KMS-11 (cell line): ENCODE data around the gene GRAMD1A.
"Not testable (repeated sequence)": the region's sequence is repeated elsewhere in the genome, so short reads cannot be mapped to it uniquely, and the experiment has no call there.

Experiments used
- H2AFZ ChIP-seq: fragments of 200-600 bp; sonication (generic); 2 replicates; pipeline ENCODE4 v1.6.1; 2016; ENCODE audit warnings: antibody characterized with exemption, mixed run types, low read depth
- H3K27ac ChIP-seq: fragments of 200-600 bp; sonication (generic); 2 replicates; pipeline ENCODE4 v1.6.1; 2016; ENCODE audit warnings: mild to moderate bottlenecking, mixed run types
- H3K27me3 ChIP-seq: fragments of 200-600 bp; sonication (generic); 2 replicates; pipeline ENCODE4 v1.6.1; 2017; ENCODE audit warnings: mild to moderate bottlenecking, low read depth, mixed run types, moderate library complexity; ENCODE audit not compliant: insufficient read depth
- H3K36me3 ChIP-seq: fragments of 200-600 bp; sonication (generic); 2 replicates; pipeline ENCODE4 v1.6.1; 2017; ENCODE audit warnings: mild to moderate bottlenecking, mixed run types; ENCODE audit not compliant: insufficient read depth
- H3K4me1 ChIP-seq: fragments of 200-600 bp; sonication (generic); 2 replicates; pipeline ENCODE4 v1.6.1; 2016; ENCODE audit warnings: mild to moderate bottlenecking, low read depth, mixed run types; ENCODE audit not compliant: poor library complexity, severe bottlenecking
- H3K4me2 ChIP-seq: fragments of 200-600 bp; sonication (generic); 2 replicates; pipeline ENCODE4 v1.7.0; 2016; ENCODE audit warnings: mild to moderate bottlenecking, mixed run types
- H3K4me3 ChIP-seq: fragments of 200-600 bp; sonication (generic); IDR thresholded peaks from 2 replicates; pipeline ENCODE4 v1.6.1; 2017; ENCODE audit warnings: low read depth, low read length, mixed read lengths; ENCODE audit not compliant: insufficient read depth
- H3K79me2 ChIP-seq: fragments of 200-600 bp; sonication (generic); 2 replicates; pipeline ENCODE4 v1.6.1; 2016; ENCODE audit warnings: low read depth, mixed run types; ENCODE audit not compliant: insufficient read depth
- H3K9ac ChIP-seq: fragments of 200-600 bp; sonication (generic); 2 replicates; pipeline ENCODE4 v1.6.1; 2016; ENCODE audit warnings: mild to moderate bottlenecking, mixed run types
- H4K20me1 ChIP-seq: fragments of 200-600 bp; sonication (generic); 2 replicates; pipeline ENCODE4 v1.6.1; 2016; ENCODE audit warnings: mild to moderate bottlenecking, mixed run types; ENCODE audit not compliant: insufficient read depth
- TF ChIP-seq, protein P1 (sequence below): fragments of 200-600 bp; sonication (generic); conservative IDR thresholded peaks from 2 replicates; pipeline ENCODE4 v1.6.1; 2017; ENCODE audit warnings: low read depth, mild to moderate bottlenecking, antibody characterized with exemption, low read length, moderate library complexity, mixed read lengths

Gene GRAMD1A

DNA sequence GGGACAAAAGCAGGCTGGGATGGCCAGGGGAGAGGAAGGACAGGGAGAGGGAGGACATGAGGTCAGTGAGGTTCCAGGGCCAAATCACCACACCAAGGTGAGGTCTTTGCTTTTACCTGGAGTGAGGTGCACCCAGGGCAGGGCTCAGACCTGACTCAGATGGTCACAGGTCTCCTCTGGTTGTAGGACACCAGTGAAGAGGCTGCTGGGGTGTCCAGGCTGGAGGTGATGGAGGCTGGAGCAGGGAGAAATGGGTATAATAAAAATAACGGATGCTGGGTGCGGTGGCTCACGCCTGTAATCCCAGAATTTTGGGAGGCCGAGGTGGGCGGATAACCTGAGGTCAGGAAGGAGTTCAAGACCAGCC is 6.9 kb downstream of the GRAMD1A start:
- TF ChIP-seq, protein P1, sequence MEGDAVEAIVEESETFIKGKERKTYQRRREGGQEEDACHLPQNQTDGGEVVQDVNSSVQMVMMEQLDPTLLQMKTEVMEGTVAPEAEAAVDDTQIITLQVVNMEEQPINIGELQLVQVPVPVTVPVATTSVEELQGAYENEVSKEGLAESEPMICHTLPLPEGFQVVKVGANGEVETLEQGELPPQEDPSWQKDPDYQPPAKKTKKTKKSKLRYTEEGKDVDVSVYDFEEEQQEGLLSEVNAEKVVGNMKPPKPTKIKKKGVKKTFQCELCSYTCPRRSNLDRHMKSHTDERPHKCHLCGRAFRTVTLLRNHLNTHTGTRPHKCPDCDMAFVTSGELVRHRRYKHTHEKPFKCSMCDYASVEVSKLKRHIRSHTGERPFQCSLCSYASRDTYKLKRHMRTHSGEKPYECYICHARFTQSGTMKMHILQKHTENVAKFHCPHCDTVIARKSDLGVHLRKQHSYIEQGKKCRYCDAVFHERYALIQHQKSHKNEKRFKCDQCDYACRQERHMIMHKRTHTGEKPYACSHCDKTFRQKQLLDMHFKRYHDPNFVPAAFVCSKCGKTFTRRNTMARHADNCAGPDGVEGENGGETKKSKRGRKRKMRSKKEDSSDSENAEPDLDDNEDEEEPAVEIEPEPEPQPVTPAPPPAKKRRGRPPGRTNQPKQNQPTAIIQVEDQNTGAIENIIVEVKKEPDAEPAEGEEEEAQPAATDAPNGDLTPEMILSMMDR: no peak
- H2AFZ ChIP-seq: no peak overlapping the region
- H4K20me1 ChIP-seq: no peaks in the 10 kb centered on the region
- no peak overlapping the region for H3K4me3 ChIP-seq
- no peak overlapping the region for H3K4me2 ChIP-seq
- no peaks in the 10 kb centered on the region for H3K36me3 ChIP-seq
- H3K9ac ChIP-seq: no peak overlapping the region
- no peaks in the 10 kb centered on the region for H3K27me3 ChIP-seq
- H3K79me2 ChIP-seq: no peaks in the 10 kb centered on the region
- no peaks in the 10 kb centered on the region for H3K4me1 ChIP-seq
- no peak overlapping the region for H3K27ac ChIP-seq

DNA sequence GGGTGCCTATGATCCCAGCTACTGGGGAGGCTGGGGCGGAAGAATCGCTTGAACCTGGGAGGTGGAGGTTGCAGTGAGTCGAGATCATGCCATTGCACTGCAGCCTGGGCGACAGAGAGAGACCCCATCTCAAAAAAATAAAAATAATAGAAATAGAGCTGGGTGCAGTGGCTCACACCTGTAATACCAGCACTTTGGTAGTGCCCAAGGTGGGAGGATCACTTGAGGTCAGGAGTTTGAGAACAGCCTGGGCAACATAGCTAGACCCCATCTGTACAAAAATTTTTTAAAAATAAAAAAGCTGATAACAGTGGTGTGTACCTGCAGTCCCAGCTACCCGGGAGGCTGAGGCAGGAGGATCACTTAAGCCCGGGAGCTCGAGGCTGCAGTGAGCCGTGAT is 7.3 kb downstream of the GRAMD1A start:
- H3K27ac ChIP-seq, H4K20me1 ChIP-seq, H3K4me1 ChIP-seq, H3K36me3 ChIP-seq, H3K9ac ChIP-seq, H3K4me2 ChIP-seq, H3K79me2 ChIP-seq, H3K27me3 ChIP-seq, H3K4me3 ChIP-seq, H2AFZ ChIP-seq: not testable (repeated sequence)

DNA sequence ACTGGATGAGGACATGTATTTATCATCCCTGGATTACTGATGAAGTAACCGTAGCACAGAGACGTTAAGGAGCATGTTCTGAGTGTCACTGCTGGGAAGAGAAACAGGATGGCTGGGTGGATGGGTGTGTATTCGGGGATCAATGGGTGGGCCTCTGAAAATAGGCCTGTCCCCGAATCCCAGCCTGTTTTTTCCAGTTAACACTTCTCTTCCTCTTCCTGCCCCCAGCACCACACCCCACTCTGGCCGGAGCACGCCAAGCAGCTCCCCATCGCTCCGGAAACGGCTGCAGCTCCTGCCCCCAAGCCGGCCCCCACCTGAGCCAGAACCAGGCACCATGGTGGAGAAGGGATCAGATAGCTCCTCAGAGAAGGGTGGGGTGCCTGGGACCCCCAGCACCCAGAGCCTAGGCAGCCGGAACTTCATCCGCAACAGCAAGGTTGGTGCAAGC is 8.8 kb downstream of the GRAMD1A start:
- H3K9ac ChIP-seq: no peak overlapping the region
- H3K27ac ChIP-seq: no peak overlapping the region
- H4K20me1 ChIP-seq: no peaks in the 10 kb centered on the region
- H3K4me3 ChIP-seq: no peak overlapping the region
- no peak overlapping the region for H2AFZ ChIP-seq
- TF ChIP-seq, protein P1: no peak
- H3K36me3 ChIP-seq: no peaks in the 10 kb centered on the region
- no peaks in the 10 kb centered on the region for H3K79me2 ChIP-seq
- no peaks in the 10 kb centered on the region for H3K27me3 ChIP-seq
- no peak overlapping the region for H3K4me2 ChIP-seq
- no peaks in the 10 kb centered on the region for H3K4me1 ChIP-seq

DNA sequence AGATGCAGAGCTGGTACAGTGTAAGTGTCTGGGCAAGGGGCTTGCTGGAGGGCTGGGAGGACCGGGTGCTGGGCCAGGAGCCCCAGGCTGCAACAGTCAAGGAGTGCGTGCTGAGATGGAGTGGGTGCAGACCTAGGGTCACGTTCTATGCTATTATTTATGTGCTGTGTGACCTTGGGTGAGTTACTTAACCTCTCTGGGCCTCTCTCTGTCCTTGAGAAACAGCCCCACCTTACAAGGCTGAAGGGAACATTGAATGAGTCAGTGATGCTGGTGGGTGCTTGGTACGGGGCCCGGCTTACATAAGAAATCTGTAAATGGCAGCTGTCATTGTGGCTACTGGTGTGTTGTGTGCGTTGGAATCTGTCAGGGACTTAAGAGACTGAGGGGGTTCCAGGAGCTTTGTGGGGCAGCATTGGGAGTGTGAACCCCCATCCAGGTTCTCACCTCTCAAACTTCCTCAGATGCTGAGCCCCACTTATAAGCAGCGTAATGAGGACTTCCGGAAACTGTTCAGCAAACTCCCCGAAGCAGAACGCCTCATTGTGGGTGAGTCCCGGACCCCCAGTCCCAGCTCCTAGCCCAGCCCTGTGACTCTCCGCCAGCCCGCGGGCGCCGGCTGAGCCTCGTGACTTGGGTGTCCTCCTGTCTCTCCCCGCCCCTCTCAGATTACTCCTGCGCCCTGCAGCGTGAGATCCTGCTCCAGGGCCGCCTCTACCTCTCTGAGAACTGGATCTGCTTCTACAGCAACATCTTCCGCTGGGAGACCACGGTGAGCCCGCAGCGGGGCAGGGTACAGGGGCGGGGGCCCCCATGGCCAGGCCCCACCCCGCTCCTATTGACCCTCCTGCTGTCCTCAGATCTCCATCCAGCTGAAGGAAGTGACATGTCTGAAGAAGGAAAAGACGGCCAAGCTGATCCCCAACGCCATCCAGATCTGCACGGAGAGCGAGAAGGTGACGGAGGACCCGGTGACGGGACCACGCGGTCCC is 9.6 kb downstream of the GRAMD1A start:
- Histone ChIP-seq H2AFZ (no peak overlapping the region), H3K27me3 (no peaks in the 10 kb centered on the region), H3K4me2 (no peak overlapping the region), H3K4me1 (no peaks in the 10 kb centered on the region), H4K20me1 (no peaks in the 10 kb centered on the region), H3K27ac (no peak overlapping the region), H3K36me3 (no peaks in the 10 kb centered on the region), H3K9ac (no peak overlapping the region), H3K79me2 (no peaks in the 10 kb centered on the region), H3K4me3 (no peak overlapping the region)
- TF ChIP-seq, protein P1: no peak

DNA sequence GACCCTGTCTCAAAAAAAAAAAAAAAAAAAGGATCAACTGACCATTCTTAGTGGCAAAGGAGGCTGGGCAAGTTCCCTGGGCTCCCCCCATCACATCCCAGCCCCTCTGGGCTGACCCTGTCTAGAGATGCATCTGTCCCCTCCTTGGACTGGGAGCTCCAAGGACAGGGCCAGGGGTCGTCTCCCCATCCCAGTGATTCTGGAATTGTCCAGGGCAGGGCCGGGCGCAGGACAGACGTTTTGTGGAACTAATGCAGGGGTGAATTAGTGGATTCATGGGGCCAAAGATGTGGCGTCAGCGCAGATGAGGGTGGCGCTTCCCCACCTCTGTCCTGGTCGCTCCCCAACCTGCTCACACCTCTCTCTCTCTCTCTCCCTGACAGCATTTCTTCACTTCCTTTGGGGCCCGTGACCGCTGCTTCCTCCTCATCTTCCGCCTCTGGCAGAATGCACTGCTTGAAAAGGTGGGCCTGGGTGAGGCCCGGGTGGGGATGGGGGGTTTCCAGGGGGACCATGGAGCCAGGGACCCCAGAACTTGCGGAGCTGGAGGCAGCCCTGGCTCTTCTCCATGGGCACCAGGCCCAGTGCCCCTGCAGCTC is 11.1 kb downstream of the GRAMD1A start:
- Histone ChIP-seq H3K4me2 (no peak overlapping the region), H3K4me1 (no peaks in the 10 kb centered on the region), H3K9ac (no peak overlapping the region), H3K27ac (no peak overlapping the region), H3K79me2 (no peaks in the 10 kb centered on the region), H4K20me1 (no peaks in the 10 kb centered on the region), H3K4me3 (no peak overlapping the region), H3K36me3 (no peaks in the 10 kb centered on the region), H3K27me3 (no peaks in the 10 kb centered on the region), H2AFZ (no peak overlapping the region)
- TF ChIP-seq, protein P1: no peak
